Measurements from ENCODE around the gene QRICH2. TPM values are rescaled to one million over a fixed set of nuclear protein-coding genes. Genes with fewer than 3 reads are reported as not detected.

QRICH2 gene
- total RNA-seq, 3 donors from 2014 or later (not counting 1 experiment from before 2014, with no cell fraction given): 2.3 to 3.1 (median 2.9) TPM

DNA sequence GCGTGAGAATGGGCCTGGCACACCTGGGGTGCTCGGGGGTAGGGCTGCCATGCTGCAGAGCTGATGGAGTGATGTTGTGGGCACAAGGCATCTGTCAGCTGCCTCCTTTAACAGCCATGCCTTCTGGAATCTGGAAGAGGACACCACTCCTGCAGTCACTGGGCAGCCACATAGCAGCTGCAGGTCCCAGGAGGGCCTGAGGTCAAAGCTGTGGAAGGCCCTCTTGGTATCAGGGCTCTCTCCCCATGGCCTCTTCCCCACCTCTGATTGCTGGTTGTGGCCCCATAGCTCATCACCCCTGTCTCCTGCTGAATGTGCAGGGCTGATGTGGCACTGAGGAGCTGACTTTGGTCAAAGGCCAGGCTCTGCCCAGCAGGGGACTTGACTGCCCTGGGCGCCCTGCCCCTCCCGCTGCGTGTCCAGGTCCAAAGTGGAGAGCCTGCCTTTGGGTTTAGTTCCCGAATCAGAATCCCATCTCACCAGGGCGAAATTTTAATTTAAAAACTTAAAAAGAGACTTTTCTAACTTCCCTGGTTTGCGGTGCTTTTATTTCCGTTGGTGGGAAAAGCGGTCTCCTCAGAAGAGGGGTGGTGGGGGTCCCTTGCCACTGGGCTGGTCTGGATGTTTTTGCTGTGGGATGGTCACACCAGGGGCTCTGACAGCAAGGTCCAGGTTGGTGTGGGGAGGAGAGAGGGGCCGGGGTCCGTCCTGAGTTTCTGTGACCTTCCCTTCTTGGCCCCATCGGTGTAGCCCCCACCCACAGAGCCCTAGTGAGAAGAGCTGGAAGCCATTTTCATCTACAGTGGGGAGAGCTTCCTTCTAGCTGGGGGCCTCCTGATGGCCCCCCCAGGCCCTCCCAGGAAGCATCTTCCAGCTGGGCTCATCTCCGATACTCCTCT, 37.1 kb downstream of the QRICH2 start:
- ATAC-seq (peak in 1 of 3 donors; percentile 0), DNase-seq (peak in 1 of 2 donors; percentile 53)
- Mint-ChIP-seq H3K27me3 (ENCODE audit: low read depth in 2 of 2) (no peaks in the 10 kb centered on the region), H3K9me3 (no peaks in the 10 kb centered on the region), H3K27ac (peak overlapping the region; percentile 99), H3K4me3 (peak overlapping the region; percentile 47), H3K4me1 (peaks cover 28 to 51% of the 10 kb centered on the region in 2 donors), H3K36me3 (no peaks in the 10 kb centered on the region)
- TF ChIP-seq, protein P1, sequence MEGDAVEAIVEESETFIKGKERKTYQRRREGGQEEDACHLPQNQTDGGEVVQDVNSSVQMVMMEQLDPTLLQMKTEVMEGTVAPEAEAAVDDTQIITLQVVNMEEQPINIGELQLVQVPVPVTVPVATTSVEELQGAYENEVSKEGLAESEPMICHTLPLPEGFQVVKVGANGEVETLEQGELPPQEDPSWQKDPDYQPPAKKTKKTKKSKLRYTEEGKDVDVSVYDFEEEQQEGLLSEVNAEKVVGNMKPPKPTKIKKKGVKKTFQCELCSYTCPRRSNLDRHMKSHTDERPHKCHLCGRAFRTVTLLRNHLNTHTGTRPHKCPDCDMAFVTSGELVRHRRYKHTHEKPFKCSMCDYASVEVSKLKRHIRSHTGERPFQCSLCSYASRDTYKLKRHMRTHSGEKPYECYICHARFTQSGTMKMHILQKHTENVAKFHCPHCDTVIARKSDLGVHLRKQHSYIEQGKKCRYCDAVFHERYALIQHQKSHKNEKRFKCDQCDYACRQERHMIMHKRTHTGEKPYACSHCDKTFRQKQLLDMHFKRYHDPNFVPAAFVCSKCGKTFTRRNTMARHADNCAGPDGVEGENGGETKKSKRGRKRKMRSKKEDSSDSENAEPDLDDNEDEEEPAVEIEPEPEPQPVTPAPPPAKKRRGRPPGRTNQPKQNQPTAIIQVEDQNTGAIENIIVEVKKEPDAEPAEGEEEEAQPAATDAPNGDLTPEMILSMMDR (IDR thresholded peaks at IDR 0.05): no peak
- H3K9me3 ChIP-seq (ENCODE audit: control insufficient read depth, insufficient read depth, low read length): no peaks in the 10 kb centered on the region
- H3K27ac ChIP-seq (ENCODE audit: low read length): peak overlapping the region; percentile 92
- H3K4me3 ChIP-seq (ENCODE audit: low read length): peak overlapping the region; percentile 39
- peaks cover 13% of the 10 kb centered on the region for H3K36me3 ChIP-seq (ENCODE audit: control insufficient read depth, insufficient read depth, low read length)
- peaks cover 85% of the 10 kb centered on the region for H3K4me1 ChIP-seq (ENCODE audit: control insufficient read depth, insufficient read depth, low read length)
- no peaks in the 10 kb centered on the region for H3K27me3 ChIP-seq (ENCODE audit: control insufficient read depth, insufficient read depth, low read length)
- 80% methylated on average over 13 of the region's 14 CpGs for WGBS (ENCODE audit: insufficient coverage)
- intact Hi-C loops (cut with micrococcal nuclease): no loop called here

DNA sequence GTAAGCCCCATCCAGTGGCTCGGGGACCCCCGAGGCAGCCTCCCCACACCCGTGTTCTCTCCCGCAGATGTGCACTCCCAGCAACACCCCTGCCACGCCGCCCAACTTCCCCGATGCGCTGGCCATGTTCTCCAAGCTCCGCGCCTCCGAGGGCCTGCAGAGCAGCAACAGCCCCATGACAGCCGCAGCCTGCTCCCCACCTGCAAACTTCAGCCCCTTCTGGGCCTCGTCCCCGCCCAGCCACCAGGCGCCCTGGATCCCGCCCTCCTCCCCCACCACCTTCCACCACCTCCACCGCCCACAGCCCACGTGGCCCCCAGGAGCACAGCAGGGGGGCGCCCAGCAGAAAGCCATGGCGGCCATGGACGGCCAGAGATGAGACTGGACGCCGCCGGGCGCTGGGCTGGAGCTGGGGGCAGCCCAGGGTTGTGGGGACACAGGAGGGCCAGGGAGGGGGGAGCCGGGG, 37.9 kb downstream of the QRICH2 start:
- DNase-seq (peak in 1 of 2 donors; percentile 49), ATAC-seq (no peak)
- no peaks in the 10 kb centered on the region for H3K36me3 Mint-ChIP-seq
- Histone ChIP-seq H3K27me3 (ENCODE audit: control insufficient read depth, insufficient read depth, low read length) (no peaks in the 10 kb centered on the region), H3K4me3 (ENCODE audit: low read length) (no peak overlapping the region), H3K36me3 (ENCODE audit: control insufficient read depth, insufficient read depth, low read length) (peaks cover 13% of the 10 kb centered on the region), H3K4me1 (ENCODE audit: control insufficient read depth, insufficient read depth, low read length) (peaks cover 85% of the 10 kb centered on the region), H3K9me3 (ENCODE audit: control insufficient read depth, insufficient read depth, low read length) (no peaks in the 10 kb centered on the region), H3K27ac (ENCODE audit: low read length) (peak overlapping the region; percentile 59)
- intact Hi-C loops (cut with micrococcal nuclease): no loop called here
- H3K4me1 Mint-ChIP-seq: peaks cover 28 to 49% of the 10 kb centered on the region in 2 donors
- peak overlapping the region; percentile 57 for H3K4me3 Mint-ChIP-seq
- H3K27ac Mint-ChIP-seq: peak overlapping the region; percentile 99
- TF ChIP-seq, protein P1 (IDR thresholded peaks at IDR 0.05): no peak
- H3K27me3 Mint-ChIP-seq (ENCODE audit: low read depth in 2 of 2): no peaks in the 10 kb centered on the region
- H3K9me3 Mint-ChIP-seq: no peaks in the 10 kb centered on the region
- 69% methylated on average over 20 of the region's 26 CpGs for WGBS (ENCODE audit: insufficient coverage)

DNA sequence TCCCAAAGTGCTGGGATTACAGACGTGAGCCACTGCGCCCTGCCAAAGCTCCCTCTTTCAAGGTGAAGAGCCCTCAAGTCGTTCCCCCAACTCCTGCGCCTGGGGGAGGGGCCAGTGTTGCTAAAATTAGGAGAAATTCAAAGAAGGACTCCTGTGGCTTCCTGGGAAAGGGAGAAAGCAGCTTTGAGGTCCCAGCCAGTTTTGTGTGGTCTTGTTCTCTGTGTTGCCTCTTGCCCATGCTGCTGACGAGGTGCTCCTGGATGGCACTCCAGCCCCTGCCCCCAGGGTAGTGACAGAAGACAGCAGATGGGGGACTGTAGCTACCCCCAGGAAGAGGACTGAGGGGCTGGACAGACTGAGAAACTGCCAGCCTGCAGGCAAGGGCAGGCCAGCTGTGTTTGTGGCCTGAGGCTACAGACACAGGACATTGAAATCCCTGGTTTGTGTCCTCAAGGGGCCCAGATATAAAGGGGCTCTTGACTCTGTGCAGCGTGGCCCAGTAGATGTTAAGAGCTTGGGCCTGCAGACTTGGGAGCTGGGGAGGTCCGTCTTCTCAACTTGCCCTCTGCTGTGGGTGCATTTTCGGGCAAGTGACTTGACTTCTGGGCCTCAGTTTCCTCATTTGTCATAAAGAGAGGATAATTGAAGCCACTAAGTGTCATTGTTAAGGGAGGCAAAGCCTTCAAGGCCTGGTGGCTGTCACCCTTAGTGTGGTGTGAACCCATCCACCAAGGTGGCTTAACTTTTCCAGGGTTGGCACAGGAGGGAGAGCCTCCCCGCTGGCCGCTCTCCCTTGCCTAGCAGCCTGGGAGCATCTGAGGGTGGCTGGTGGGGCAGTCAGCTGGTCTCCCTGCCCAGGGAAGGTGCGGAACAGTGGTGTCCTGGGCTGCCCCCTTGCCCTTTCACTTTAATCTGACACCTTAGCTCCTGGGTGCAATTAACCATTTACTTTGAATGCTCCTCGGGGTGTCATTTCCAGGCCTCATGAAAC, 38.8 kb downstream of the QRICH2 start:
- Mint-ChIP-seq H3K27me3 (ENCODE audit: low read depth in 2 of 2) (no peaks in the 10 kb centered on the region), H3K36me3 (no peaks in the 10 kb centered on the region), H3K27ac (peak overlapping the region; percentile 99), H3K4me1 (peaks cover 33 to 56% of the 10 kb centered on the region in 2 donors), H3K9me3 (no peaks in the 10 kb centered on the region), H3K4me3 (peak overlapping the region; percentile 94)
- 67% methylated on average over 12 of the region's 12 CpGs for WGBS (ENCODE audit: insufficient coverage)
- intact Hi-C loops (cut with micrococcal nuclease): loop anchor here (5.0 to 10.0 kb wide), 5 partner anchors 127 to 1616 kb away; partner anchors contain the start of genes FOXJ1, MFSD11, SRSF2 and UNK
- Histone ChIP-seq H3K4me3 (ENCODE audit: low read length) (no peak overlapping the region), H3K9me3 (ENCODE audit: control insufficient read depth, insufficient read depth, low read length) (no peaks in the 10 kb centered on the region), H3K27me3 (ENCODE audit: control insufficient read depth, insufficient read depth, low read length) (no peaks in the 10 kb centered on the region), H3K4me1 (ENCODE audit: control insufficient read depth, insufficient read depth, low read length) (peaks cover 85% of the 10 kb centered on the region), H3K36me3 (ENCODE audit: control insufficient read depth, insufficient read depth, low read length) (peaks cover 13% of the 10 kb centered on the region), H3K27ac (ENCODE audit: low read length) (peak overlapping the region; percentile 59)
- no peak for DNase-seq
- TF ChIP-seq, protein P1 (IDR thresholded peaks at IDR 0.05): no peak
- ATAC-seq: no peak

Data from natural killer cell (primary cell).